Stimulated activated naive CD8-positive, alpha-beta T cell treated with anti-CD3 and anti-CD28 coated beads, Interleukin-15, Interleukin-2, amounts not matched to agents 100 U/mL and 50 U/mL, for 24 hours (primary cell): ENCODE data around the gene VPS33A.
"Not testable (repeated sequence)": the region's sequence is repeated elsewhere in the genome, so short reads cannot be mapped to it uniquely, and the experiment has no call there.

ENCODE experiments used
- ATAC-seq: fragments of 150-1000 bp; cut with Tn5 transposase; one replicate; pipeline ENCODE4 v1.10.0; 2021
- DNase-seq: peaks from one replicate; pipeline ENCODE4 v3.0.0; 2021

The VPS33A gene

GRCh38 chr12:122266230-122266901 lies at the start of gene VPS33A:
VPS33A (minus strand) TSS chr12:122266494; CDS start chr12:122266408, 86 bp downstream.
- DNase-seq: peak; percentile 96
- ATAC-seq: peak; percentile 94

GRCh38 chr12:122312926-122313325 lies 46.6 kb upstream of the VPS33A start:
- ATAC-seq: no peak
- DNase-seq: no peak

- DNase-seq: no peak
Observed at GRCh38 chr12:122311696-122312095, 45.4 kb upstream of the VPS33A start.

GRCh38 chr12:122310626-122311333 lies 44.5 kb upstream of the VPS33A start:
- DNase-seq (no peak), ATAC-seq (no peak)

More at GRCh38 chr12:122311696-122312095, 45.4 kb upstream of the VPS33A start:
- no peak for ATAC-seq

- DNase-seq (no peak), ATAC-seq (no peak)
Observed at GRCh38 chr12:122309564-122310121, 43.3 kb upstream of the VPS33A start.

GRCh38 chr12:122308811-122309210 lies 42.5 kb upstream of the VPS33A start:
- DNase-seq: no peak
- ATAC-seq: no peak

GRCh38 chr12:122306407-122306806 lies 40.1 kb upstream of the VPS33A start:
- ATAC-seq (no peak), DNase-seq (no peak)

- DNase-seq: no peak
- ATAC-seq: no peak
Observed at GRCh38 chr12:122304924-122305323, 38.6 kb upstream of the VPS33A start.

GRCh38 chr12:122303068-122303467 lies 36.8 kb upstream of the VPS33A start:
- no peak for DNase-seq
- no peak for ATAC-seq

GRCh38 chr12:122298071-122298748 lies 31.9 kb upstream of the VPS33A start:
- no peak for ATAC-seq

GRCh38 chr12:122297494-122297893 lies 31.2 kb upstream of the VPS33A start:
- no peak for DNase-seq
- no peak for ATAC-seq

More at GRCh38 chr12:122298071-122298748, 31.9 kb upstream of the VPS33A start:
- no peak for DNase-seq

- ATAC-seq (no peak), DNase-seq (no peak)
Observed at GRCh38 chr12:122295877-122296276, 29.6 kb upstream of the VPS33A start.

- no peak for ATAC-seq
- no peak for DNase-seq
Observed at GRCh38 chr12:122293081-122293480, 26.8 kb upstream of the VPS33A start.

- ATAC-seq (no peak), DNase-seq (no peak)
Observed at GRCh38 chr12:122291431-122291830, 25.1 kb upstream of the VPS33A start.

GRCh38 chr12:122283680-122284079 lies 17.4 kb upstream of the VPS33A start:
- DNase-seq (no peak), ATAC-seq (no peak)

GRCh38 chr12:122282061-122282460 lies 15.8 kb upstream of the VPS33A start:
- no peak for DNase-seq
- ATAC-seq: no peak

GRCh38 chr12:122276242-122276641 lies 9.9 kb upstream of the VPS33A start:
- DNase-seq: no peak
- ATAC-seq: no peak

- no peak for DNase-seq
- no peak for ATAC-seq
Observed at GRCh38 chr12:122275459-122275858, 9.2 kb upstream of the VPS33A start.

- peak; percentile 44 for ATAC-seq
- no peak for DNase-seq
Observed at GRCh38 chr12:122265886-122266229, 436 bp downstream of the VPS33A start.

- DNase-seq (no peak), ATAC-seq (no peak)
Observed at GRCh38 chr12:122265476-122265875, 818 bp downstream of the VPS33A start.

- DNase-seq, ATAC-seq: not testable (repeated sequence)
Observed at GRCh38 chr12:122260735-122261134, 5.6 kb downstream of the VPS33A start.

- DNase-seq, ATAC-seq: not testable (repeated sequence)
Observed at GRCh38 chr12:122258939-122259338, 7.4 kb downstream of the VPS33A start.

GRCh38 chr12:122258462-122258861 lies 7.8 kb downstream of the VPS33A start:
- not testable (repeated sequence) for DNase-seq, ATAC-seq
